GM18499 (cell line): ENCODE results near the gene PPP2R5B.
A peak's percentile ranks its signal among the peaks of the same experiment; 100 is the strongest.

Experiments used
- ATAC-seq: cut with Tn5 transposase; IDR thresholded peaks from one replicate; pipeline ENCODE4 v1.9.1; 2021; ENCODE audit warnings: moderate number of reproducible peaks; ENCODE audit not compliant: insufficient read depth, unreplicated experiment

The PPP2R5B gene

DNA sequence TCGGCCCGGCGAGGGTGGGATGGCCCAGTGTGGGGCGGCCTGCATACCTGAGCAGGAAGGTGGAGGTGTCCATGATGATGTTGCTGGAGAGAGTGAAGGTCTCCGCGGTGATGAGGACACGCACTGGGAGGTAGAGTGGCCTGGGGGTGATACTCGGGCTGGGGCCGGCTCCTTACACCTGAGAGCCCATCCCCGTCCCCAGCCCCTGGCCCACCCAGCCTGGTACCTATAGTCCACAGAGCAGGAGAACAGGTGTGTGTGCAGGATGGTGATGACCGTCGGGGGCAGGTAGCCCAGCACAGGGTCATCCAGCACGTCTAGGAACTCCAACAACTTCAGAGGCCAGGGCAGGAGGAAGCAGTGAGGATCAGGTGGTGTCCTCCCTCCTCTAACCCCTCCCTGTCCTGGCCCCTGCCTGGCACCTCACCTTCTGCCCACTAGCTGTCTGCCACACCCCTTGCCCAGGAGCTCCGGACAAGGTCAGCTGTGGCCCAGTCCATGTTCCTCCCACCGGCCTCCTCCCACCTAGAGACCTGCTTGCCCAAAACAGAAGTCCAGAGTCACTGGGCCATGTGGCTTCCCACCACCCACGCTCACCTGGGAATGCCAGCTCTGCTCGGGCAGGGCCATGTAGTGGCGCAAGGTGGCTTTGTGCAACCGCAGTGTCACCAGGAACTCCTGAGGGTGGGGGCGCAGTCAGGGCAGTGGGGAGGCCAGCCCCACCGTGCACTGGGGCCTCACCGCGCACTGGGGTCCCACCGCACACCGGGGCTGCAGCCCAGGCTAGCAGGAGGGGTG is 18.8 kb upstream of the PPP2R5B start:
- ATAC-seq, result no peak

DNA sequence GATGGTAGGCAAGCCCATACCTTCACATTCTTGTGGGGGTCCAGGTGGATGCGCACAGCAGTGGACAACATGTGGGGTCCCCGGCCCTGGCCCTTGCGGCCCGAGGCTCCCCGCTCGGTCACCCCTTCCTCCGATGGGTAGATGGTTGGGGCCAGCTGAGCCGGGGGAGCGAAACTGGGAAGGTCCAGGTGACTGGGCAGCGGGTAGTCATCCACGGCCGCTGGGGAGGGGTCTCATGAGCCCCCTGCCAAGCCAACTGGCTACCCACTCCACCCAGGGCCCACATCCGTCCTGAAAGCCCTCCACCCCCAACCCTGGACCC is 18.2 kb upstream of the PPP2R5B start:
- ATAC-seq, result no peak

DNA sequence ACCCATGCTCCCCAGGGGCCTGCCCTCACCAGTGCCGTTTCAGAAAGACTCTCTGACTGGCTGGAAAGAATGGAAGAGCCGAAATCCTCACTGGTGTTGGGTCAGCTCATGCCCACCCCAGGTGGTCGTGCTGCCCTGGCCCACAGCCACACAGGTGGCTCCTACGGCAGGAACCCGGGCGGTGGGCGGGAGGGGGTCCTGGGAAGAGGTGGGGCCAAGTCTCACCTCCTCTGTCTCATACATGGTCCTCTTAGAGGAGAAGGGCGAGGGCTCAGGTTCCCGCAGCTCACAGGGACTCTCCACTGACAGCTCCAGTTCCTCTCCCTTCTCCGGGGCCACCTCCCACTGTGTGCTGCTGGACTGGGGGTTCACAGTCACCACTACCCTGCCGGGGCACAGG is 15.7 kb upstream of the PPP2R5B start:
- ATAC-seq, result no peak

DNA sequence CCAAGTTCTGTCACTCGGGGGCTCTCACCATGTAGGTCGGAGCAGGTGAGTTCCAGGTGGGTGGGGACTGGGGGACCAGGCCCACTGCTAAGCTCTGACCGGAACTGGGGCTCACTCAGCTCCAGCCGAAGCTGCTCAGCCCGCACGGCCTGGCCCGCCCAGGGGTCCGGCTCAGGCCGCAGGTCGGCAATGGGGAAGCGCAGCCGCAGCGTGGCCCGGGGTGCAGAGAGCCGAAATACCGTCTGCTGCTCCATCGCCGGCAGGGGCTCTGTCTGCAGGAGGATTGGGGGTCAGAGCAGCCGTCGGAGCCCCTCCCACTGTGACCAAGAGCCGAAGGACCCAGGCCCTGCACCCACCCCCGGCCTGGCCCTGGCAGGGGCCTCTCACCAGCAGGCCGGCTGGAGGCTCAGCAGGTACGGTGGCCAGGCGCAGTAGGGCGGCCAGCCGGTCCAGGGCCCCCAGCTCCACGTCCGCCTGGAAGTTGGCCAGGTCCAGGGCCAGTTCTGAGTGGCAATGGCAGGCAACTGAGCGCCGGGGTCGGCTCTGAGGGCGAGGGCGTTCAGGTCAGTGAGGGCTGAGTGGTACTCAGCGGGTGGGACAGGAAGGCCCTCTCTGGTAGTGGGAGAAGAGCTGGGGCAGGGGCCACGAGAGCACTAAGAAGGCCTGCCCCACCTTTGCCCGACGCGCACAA is 14.7 kb upstream of the PPP2R5B start:
- no peak for ATAC-seq

DNA sequence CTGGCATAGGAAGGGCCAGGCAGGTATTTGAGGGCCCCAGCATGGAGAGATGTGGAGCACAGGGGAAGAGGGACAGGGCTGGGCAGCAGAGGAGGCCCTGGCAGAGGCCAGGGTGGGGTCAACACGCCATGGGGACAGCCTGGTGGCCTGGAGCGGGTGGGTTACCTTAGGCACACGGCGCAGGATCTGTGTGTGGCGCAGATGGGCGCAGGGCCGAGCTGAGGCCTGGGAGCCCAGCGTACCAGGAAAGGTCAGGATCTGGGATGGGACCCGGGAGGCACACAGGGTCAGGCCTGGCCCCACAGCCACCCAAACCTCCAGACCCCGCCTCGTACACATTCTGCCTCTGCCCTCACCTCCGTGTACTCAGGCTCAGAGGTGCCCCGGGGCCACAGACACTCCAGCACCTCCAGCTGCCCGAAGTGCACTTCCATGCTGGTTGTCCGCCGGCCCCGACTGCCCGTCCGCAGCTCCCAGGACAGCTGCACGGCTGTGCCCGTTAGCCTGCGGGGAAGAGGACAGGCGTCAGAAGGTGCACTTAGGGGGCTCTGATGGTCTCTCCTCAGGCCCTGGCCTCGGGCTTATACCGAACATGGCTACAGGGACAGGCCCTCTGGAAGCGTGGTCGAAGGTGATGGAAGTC is 13.9 kb upstream of the PPP2R5B start:
- no peak for ATAC-seq

DNA sequence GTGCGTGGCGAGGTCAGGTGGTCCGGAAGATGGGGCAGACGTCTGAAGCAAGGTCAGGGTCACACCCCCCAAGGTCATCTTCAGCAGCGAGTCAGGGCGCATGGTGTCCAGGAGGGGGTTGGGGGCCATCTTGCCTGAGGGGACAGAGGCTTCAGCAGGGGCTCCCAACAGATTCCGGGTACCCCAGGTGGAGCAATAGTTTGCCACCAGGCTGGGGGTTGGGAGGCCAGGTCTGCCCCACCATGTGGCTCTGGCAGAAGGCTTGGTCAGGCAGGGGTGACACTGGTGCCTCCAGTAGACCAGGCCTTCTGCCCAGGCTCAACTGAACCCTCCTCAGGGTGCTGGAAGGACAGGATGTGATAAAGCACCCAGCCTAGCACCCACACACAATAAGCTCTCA is 13.3 kb upstream of the PPP2R5B start:
- ATAC-seq, result no peak

DNA sequence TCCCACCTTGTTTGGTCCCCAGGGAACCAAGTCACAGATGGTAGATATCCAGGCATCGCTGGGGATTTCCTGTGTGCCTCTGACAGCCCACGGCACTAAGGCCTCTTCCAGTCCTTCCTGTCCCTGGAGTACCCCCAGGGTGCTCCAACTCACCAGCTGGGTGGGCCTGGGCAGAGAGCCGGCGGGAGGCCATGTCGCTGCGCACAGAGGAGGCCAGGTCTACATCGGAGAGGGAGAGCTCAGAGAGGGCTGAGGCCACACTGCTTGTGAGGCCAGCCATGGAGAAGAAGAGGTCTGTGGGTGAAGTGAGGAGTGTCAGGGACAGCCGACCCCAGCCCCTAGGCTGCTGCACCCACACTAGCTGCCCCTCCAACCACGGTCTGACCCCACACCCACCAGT is 12.8 kb upstream of the PPP2R5B start:
- ATAC-seq, result no peak

DNA sequence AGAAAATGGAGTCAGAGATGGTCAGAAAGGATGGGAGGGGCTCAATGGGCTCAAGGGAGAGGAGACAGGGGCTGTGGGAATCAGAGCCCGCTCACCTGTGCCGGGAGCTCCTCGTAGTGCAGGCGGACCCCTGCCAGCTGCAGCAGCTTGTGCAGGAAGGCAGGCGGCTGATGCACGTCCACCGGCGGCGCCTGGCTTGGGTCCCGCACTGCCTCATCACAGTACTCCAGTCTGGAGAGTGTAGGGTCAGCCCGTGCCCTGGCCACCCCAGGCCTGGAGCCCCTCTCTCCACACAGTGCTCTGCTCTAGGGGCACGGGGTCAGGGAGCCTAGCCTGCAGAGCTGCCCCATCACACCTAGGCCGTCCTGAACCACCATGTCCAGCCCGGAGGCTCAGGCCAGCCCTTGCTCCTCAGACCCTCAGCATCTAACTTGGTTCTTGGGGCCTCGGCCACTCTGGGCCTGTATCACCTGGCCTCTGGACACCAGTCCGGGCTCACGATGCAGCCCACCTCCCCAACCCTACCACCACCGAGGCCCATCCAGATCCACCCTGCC is 11.2 kb upstream of the PPP2R5B start:
- ATAC-seq, result no peak

DNA sequence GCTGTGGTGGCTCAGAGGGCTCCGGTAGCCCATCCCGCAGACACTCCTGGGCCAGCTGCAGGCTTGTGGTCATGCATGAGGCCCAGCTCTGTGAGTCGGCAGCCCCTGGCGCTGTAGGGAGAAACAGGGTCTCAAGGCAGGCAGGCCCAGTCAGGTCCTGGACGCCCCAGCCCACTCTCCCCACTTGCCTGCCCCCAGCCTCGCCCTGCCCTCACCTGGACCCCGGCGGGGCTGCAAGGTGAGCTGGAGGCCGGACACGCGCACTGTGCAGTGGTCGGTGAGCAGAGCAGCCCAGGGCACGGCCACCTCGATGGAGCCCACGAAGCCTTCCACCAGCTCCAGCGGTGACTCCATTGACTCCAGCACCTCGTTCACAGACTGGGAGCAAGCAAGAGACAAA is 10.4 kb upstream of the PPP2R5B start:
- ATAC-seq, result no peak

DNA sequence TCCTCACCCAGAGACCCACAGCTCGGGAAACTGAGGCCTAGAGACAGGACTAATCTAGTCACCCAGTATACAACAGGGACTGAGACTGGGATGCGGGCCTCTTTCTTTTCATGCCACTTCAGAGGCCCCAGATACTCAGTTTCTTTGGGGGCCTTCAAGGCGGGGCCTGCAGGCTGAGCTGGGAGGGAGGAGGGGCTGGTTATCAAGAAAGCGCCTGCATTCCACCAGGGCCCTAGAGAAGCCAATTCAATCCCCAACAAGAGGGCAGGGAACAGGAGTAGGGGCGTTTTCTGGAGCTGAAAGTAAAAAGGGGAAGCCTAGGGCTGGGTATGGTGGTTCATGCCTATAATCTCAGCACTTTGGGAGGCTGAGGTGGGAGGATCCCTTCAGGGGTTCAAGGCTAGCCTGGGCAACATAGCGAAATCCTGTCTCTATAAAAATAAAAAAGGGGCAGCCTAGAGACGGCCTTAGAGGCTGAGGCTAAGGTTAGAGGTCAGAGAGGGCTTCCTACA is 9.1 kb upstream of the PPP2R5B start:
- ATAC-seq, result no peak

DNA sequence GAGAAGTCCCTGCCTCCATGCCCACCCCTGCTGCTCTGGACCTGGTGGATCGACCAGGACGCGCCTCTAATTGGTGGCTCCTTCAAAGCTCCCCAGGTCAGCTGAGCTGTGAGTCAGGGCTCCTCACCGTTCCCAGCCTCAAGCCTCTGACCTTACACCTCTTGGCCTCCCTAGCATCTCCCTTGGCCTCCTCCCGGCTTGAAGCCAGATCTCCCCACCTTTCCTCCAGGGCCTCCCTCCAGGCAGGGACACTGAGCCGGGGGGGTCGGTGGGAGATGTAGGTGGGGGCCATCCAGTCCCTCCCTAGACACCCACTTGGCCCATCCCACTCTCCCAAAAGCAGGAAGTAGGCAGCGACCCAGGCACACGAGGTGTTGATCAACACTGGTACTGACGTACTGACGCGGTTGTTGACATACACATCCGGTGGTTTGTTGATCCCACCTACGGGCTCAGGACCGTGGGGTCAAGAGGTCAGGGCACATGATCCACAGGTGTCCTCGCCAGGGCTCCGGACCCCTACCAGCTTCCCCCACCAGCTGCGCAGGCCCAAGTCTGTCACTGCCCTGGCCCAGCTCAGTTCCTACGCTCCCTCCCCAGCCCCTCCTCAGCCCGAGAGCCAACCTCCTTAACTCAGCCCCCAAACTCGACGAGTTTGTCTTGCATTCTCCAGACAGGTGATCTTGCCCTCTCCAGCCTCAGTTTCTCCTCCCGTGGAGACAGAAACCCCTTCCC is 8.3 kb upstream of the PPP2R5B start:
- ATAC-seq, result no peak

DNA sequence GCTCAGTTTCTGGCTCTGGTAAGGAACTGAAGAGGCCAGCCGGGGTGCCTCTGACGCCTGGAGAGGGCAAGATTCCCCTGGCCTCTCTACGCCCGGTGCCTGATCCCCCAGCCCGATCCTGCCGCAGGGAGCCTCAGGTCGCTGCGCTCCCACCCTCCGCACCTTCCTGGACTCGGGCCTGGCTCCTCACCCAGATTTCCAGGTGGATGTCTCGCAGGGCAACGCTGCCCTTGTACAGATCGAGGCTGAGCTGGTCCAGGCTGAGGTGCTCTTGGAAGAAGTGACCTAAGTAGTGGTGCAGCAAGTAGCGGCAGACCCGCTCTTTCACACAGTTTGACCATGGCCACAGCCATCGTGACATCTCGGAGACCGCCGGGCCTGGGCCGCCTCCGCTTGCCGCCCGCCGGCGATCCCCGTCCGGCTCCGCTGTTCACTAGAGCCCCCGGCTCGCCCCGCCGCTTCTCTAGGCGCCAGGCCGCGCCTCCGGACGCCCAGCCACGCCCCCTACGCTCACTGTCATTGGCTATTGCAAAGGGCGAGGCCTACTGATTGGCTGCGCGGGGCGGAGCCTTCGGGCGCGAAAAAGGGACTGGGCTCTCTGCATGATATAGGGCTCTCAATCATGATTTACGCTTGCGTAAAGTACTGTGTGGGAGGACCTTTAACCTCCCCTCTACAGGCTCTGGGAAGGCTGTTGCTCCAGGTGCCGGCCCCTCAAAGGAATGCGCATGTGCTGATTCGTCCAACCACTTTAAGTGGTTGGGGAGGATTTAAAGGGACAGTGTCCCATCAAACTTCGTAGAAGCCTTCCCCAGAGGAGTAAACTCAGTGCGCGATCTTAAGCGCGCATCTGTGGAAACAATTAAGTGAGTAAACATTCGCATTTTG is 7.5 kb upstream of the PPP2R5B start, which contains the start of gene ATG2A:
TSS of gene ATG2A (minus strand) at position 435 of the 888 bp plus-strand sequence. CDS start at position 361, 74 bp downstream.
- ATAC-seq, result peak; percentile 91

DNA sequence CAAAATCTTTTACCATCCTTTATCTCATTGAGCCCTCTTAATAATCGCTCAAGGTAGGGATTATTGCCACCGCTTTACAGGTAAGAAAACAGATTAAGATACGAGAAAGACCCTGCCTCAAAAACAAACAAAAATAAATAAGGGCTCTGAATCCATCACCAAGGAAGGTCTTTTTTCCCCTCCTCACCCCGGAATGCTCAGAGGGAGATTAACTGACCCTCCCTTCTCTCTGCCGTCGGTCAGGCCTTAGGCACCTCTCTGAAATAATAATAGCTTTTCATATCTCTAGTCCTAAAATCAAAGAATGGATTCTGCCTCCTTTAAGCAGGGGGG is 6.9 kb upstream of the PPP2R5B start:
- no peak for ATAC-seq

DNA sequence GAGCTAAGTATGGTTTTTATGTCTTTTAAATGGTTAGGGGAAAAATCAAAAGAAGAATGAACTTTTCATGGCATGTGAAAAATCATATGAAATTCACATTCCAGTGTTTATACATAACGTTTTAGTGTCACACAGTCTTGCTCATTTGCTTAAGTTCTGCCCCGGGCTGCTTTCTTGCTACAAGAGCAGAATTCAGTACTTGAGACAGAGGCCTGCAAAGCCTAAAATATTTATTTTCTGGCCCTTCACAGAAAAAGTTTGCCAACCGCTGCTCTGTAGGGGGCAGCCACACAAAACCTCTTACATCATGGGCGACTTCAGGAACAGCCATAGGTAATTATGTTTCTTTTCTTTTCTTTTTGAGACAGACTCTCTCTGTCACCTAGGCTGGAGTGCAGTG is 6.5 kb upstream of the PPP2R5B start:
- ATAC-seq, result no peak

DNA sequence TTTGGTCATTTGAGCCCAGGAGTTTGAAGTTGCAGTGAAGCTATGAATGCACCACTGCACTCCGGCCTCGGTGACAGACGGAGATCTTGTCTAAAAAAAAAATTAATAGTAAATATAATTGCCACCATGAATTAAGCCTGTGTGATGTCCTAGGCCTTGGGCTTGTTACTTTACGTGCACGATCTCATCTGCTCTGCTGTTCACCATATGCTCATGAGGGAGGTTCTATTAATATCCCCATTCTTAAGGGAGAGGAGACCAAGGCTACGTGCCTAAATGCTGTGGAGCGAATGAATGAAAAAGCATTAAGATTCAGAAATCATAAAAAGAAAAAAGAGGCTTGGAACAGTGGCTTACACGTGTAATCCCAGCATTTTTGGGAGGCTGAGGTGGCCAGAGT is 4.9 kb upstream of the PPP2R5B start:
- ATAC-seq, result no peak

DNA sequence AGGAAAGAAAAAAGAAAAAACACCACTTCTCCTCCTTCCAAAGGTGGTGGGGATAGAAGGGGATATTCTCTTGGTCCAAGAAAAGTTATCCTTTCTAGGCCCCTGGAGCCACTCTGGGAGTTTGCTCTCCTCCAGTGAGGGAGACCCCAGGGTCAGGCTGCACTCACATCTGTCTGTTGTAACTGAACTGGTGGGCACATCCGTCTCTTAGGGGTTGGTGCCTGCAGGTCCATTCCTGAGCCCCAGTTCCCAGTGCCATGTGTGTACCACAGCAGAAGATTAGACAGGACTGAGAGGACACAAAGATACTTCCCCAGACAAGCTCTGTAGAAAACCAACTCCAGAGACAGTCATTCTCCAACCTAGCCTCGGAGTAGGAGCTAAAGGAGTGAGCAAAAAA is 4.4 kb upstream of the PPP2R5B start:
- ATAC-seq, result no peak

DNA sequence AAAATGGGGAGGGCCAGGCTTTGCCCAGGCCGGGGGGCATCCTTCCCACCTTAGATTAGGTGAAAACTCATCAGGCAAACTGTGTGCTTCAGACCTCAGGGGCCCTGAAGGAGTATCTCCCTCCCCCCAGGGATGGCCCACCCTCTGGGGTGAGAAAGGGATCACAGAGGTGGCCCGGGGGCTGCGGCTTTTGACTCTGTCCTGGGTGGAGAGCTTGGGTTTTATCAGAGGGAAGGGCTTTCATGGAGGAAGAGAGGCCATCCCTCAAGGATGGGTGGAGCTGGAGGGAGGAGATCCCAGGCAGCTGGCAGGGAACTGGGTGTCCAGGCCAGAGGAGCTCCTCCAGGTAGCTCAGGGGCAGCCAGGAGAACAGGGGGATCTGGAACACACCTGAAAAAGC is 3.1 kb upstream of the PPP2R5B start:
- ATAC-seq, result no peak

DNA sequence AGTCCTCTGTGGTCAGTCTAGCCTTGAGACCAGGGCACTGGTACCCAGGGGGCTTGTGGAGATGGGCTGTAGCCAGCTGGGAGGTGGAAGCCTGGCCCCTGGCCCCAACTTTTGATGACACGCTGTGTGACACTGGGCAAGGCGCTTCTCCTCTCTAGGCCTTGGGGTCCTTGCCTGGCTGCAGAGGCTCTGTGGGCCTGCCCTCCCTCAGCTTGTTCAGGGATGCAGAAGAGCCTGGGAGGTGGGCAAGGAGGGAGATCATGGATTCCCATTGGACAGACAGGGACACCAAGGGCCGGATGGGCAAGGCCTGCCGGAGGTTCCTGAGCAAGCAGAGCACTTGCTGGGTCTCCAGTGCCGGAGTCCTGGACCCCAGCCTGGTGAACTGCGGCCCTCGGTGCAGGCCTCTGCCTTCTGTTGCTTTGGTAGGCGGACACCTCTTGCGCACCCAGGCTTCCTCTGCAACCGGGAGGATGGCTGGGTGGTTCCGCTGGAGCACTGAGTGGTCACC is 1.3 kb upstream of the PPP2R5B start:
- no peak for ATAC-seq

DNA sequence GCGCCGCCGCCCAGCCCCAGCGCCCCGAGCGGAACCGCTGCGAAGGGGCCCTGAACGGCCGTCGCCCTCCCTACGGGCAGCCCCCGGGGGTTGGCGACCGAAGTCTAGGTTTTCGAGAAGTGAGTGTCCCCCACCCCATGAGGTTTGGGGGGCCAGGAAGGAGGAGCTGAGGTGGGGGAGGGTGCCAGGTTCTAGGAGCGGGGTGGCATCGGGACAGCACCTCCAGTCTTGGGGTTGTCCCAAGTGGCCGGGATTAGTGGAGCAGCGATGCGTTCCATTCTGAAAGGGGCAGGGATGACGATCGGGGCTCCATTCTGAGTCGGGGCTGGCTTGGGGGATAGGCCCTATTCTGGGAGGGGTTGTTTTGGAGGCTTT is 408 bp downstream of the PPP2R5B start:
- ATAC-seq, result no peak
